Adrenal gland (tissue), 5 donors: ENCODE results near the gene ATP13A5.

ENCODE experiments used
- CTCF ChIP-seq, 6 experiments: fragments of 450-650 bp in 4 of 6; fragments of 200-600 bp in 2 of 6; sonication (generic) in 1 of 6; IDR thresholded peaks; 1 replicate in 5 of 6; 2 replicates in 1 of 6; pipeline versions ENCODE4 v1.5.1 to v1.8.0; 2016 to 2021; ENCODE audit warnings: antibody characterized with exemption in 6 of 6, mild to moderate bottlenecking in 2 of 6, moderate library complexity in 1 of 6
- POLR2A ChIP-seq, 2 donors: fragments of 450-650 bp; IDR thresholded peaks; one replicate each; pipeline ENCODE4 v1.6.1; 2017; ENCODE audit warnings: antibody characterized with exemption in 2 of 2, mild to moderate bottlenecking in 2 of 2, moderate library complexity in 1 of 2
- donor health status: DM: no; HTN: no; CAD: no.

GRCh38 chr3:193295985-193296384 is 82.6 kb downstream of the ATP13A5 start:
- TF ChIP-seq POLR2A (IDR thresholded peaks at IDR 0.05) (no peak), CTCF (IDR thresholded peaks at IDR 0.05) (no peak)
